Endothelial cell of umbilical vein (primary cell): Measurements from ENCODE around the gene RAB40C.

ENCODE experiments used
- EZH2 ChIP-seq: IDR thresholded peaks from 2 replicates; pipeline ENCODE4 v1.6.1; 2012; ENCODE audit warnings: borderline replicate concordance, low read depth, mild to moderate bottlenecking, moderate library complexity, low read length, inconsistent platforms; ENCODE audit not compliant: severe bottlenecking
- FOS ChIP-seq: IDR thresholded peaks from 2 replicates; pipeline ENCODE4 v1.6.1; 2011; ENCODE audit warnings: mild to moderate bottlenecking, low read length, moderate library complexity, borderline replicate concordance; ENCODE audit not compliant: insufficient read depth
- MYC ChIP-seq: IDR thresholded peaks from one replicate; pipeline ENCODE4 v1.6.1; 2011; ENCODE audit warnings: mild to moderate bottlenecking, low read depth, low read length
- POLR2A ChIP-seq: IDR thresholded peaks from 2 replicates; pipeline ENCODE4 v1.6.1; 2012; ENCODE audit warnings: low read depth, mild to moderate bottlenecking, control low read depth, low read length
- TF ChIP-seq, protein P1 (sequence below), 2 donors: IDR thresholded peaks; 1 replicate in 1 of 2; 2 replicates in 1 of 2; pipeline ENCODE4 v1.5.1; 2011; ENCODE audit warnings: low read length in 2 of 2, mild to moderate bottlenecking in 2 of 2, moderate library complexity in 2 of 2, control low read depth in 1 of 2, inconsistent platforms in 1 of 2, low read depth in 1 of 2; ENCODE audit not compliant: insufficient read depth in 1 of 2; ENCODE audit errors: extremely low read depth in 1 of 2
- TF ChIP-seq, protein P2 (sequence below): IDR thresholded peaks from 2 replicates; pipeline ENCODE4 v1.6.1; 2011; ENCODE audit not compliant: insufficient read depth, insufficient read length

DNA sequence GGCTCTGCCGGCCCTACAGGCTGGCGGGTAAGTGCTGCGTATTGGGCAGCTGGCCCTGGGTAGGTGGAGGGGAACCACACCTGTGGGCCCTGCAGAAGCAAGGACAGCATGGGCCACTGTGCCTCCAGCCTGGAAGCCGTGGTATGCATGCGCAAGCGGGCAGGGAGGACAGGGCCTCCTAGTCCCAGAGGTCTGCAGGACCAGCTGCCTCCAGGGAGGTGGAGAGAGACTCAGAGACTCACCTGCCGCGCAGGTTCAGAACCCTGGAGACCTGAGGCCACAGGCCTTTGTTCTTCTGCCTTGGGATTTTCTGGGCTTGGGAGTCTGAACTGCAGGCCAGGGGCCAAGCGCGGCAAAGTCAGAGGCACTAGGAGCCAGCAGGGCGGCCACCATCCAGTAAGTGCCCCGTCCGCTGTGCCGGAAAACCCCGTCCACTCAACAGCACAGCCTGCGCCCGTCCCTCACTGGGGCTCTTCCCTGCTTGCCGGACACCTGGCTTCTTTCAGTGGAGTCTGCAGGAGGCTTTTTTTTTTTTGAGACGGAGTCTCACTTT, 8.8 kb upstream of the RAB40C start:
- TF ChIP-seq, protein P1, sequence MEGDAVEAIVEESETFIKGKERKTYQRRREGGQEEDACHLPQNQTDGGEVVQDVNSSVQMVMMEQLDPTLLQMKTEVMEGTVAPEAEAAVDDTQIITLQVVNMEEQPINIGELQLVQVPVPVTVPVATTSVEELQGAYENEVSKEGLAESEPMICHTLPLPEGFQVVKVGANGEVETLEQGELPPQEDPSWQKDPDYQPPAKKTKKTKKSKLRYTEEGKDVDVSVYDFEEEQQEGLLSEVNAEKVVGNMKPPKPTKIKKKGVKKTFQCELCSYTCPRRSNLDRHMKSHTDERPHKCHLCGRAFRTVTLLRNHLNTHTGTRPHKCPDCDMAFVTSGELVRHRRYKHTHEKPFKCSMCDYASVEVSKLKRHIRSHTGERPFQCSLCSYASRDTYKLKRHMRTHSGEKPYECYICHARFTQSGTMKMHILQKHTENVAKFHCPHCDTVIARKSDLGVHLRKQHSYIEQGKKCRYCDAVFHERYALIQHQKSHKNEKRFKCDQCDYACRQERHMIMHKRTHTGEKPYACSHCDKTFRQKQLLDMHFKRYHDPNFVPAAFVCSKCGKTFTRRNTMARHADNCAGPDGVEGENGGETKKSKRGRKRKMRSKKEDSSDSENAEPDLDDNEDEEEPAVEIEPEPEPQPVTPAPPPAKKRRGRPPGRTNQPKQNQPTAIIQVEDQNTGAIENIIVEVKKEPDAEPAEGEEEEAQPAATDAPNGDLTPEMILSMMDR (IDR thresholded peaks at IDR 0.05; ENCODE audit: extremely low read depth in 1 of 2, insufficient read depth in 1 of 2, low read depth in 1 of 2, low read length in 2 of 2) = no peak
- TF ChIP-seq, protein P2, sequence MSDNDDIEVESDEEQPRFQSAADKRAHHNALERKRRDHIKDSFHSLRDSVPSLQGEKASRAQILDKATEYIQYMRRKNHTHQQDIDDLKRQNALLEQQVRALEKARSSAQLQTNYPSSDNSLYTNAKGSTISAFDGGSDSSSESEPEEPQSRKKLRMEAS = no peak
- TF ChIP-seq POLR2A = no peak
- TF ChIP-seq EZH2 = no peak
- no peak for TF ChIP-seq MYC
- TF ChIP-seq FOS = no peak
